Tibial nerve (tissue), 4 donors: ENCODE results near the gene EARS2.

ENCODE experiments used
- EP300 ChIP-seq, 2 donors: sonication (generic); formaldehyde crosslinking; IDR thresholded peaks; one replicate each; pipeline ENCODE4 v1.6.1; 2017; ENCODE audit warnings: antibody characterized with exemption in 2 of 2, mild to moderate bottlenecking in 1 of 2
- TF ChIP-seq, protein P1 (sequence below), 5 experiments: fragments of 200-600 bp in 3 of 5; fragments of 450-650 bp in 2 of 5; sonication (generic) in 3 of 5; IDR thresholded peaks; one replicate each; pipeline ENCODE4 v1.5.1; 2016 to 2019; ENCODE audit warnings: antibody characterized with exemption in 5 of 5, mild to moderate bottlenecking in 3 of 5, moderate library complexity in 2 of 5

DNA sequence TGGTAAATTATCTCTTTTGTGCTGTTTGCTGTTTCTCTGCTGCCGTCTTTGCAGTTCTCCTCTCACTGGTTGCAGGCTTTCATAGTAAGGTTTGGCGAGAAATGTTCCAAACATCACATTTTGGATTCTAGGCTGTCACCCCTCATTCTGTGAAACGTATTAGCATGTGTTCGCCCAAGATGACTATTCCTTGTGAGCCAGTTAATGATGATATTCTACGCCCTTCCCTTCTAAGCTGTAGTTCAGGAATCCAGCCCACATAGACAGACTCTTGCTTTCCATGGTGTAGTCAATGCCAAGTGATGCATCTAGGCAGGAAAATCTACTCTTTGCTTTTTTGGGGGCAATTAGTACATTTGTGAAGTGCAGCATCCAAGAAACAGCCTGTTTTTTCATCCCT, 14.7 kb upstream of the EARS2 start:
- TF ChIP-seq, protein P1, sequence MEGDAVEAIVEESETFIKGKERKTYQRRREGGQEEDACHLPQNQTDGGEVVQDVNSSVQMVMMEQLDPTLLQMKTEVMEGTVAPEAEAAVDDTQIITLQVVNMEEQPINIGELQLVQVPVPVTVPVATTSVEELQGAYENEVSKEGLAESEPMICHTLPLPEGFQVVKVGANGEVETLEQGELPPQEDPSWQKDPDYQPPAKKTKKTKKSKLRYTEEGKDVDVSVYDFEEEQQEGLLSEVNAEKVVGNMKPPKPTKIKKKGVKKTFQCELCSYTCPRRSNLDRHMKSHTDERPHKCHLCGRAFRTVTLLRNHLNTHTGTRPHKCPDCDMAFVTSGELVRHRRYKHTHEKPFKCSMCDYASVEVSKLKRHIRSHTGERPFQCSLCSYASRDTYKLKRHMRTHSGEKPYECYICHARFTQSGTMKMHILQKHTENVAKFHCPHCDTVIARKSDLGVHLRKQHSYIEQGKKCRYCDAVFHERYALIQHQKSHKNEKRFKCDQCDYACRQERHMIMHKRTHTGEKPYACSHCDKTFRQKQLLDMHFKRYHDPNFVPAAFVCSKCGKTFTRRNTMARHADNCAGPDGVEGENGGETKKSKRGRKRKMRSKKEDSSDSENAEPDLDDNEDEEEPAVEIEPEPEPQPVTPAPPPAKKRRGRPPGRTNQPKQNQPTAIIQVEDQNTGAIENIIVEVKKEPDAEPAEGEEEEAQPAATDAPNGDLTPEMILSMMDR (IDR thresholded peaks at IDR 0.05), result no peak
- TF ChIP-seq EP300 (IDR thresholded peaks at IDR 0.05), result no peak
